AG04450 (cell line): ENCODE results near the gene MXRA5. TPM values are rescaled to one million over a fixed set of nuclear protein-coding genes. Genes with fewer than 3 reads are reported as not detected.
A peak's percentile ranks its signal among the peaks of the same experiment; 100 is the strongest.

Experiments used
- CTCF ChIA-PET: fragments of 300-600, 350-600 bp; formaldehyde crosslinking; extraction: SDS; loops from one replicate; lab custom pipeline; 2022; ENCODE audit warnings: antibody characterized with exemption, inconsistent platforms; lab: Charles Lee
- POLR2A ChIA-PET: fragments of 350-600 bp; formaldehyde crosslinking; extraction: SDS; loops from one replicate; lab custom pipeline; 2021; ENCODE audit warnings: antibody characterized with exemption, inconsistent platforms; lab: Yijun Ruan, JAX
- DNase-seq: peaks from one replicate; pipeline ENCODE4 v3.0.0-alpha.2; 2011; ENCODE audit warnings: low read depth, low spot score
- H3K27ac ChIP-seq: one replicate; pipeline ENCODE4 v1.5.1; 2012; ENCODE audit warnings: low read depth, low read length, control low read depth
- H3K27me3 ChIP-seq: one replicate; pipeline ENCODE4 v1.6.0; 2012; ENCODE audit warnings: low read length; ENCODE audit not compliant: control insufficient read depth, insufficient read depth
- H3K4me3 ChIP-seq: 2 replicates; pipeline ENCODE4 v1.5.1; 2011; ENCODE audit warnings: mild to moderate bottlenecking, low read depth, low read length, control low read depth
- H3K9me3 ChIP-seq: 2 replicates; pipeline ENCODE4 v1.5.1; 2012; ENCODE audit warnings: low read length; ENCODE audit not compliant: control insufficient read depth, insufficient read depth
- polyA minus RNA-seq: library from RNA; depleted of rRNA, polyadenylated mRNA; stranded (reverse); fragments of >200 nt; gene quantifications from 2 replicates; pipeline ENCODE4 v1.2.3, GENCODE V29; 2011; rRNA and poly(A)+ RNA removed
- polyA plus RNA-seq: library from polyadenylated mRNA; depleted of rRNA; stranded (reverse); fragments of >200 nt; gene quantifications from 2 replicates; pipeline ENCODE4 v1.2.3, GENCODE V29; 2011; rRNA removed
- TF ChIP-seq, protein P1 (sequence below): IDR thresholded peaks from 2 replicates; pipeline ENCODE4 v1.5.1; 2011; ENCODE audit warnings: low read depth, low read length, control low read depth, inconsistent platforms

MXRA5 gene, protein sequence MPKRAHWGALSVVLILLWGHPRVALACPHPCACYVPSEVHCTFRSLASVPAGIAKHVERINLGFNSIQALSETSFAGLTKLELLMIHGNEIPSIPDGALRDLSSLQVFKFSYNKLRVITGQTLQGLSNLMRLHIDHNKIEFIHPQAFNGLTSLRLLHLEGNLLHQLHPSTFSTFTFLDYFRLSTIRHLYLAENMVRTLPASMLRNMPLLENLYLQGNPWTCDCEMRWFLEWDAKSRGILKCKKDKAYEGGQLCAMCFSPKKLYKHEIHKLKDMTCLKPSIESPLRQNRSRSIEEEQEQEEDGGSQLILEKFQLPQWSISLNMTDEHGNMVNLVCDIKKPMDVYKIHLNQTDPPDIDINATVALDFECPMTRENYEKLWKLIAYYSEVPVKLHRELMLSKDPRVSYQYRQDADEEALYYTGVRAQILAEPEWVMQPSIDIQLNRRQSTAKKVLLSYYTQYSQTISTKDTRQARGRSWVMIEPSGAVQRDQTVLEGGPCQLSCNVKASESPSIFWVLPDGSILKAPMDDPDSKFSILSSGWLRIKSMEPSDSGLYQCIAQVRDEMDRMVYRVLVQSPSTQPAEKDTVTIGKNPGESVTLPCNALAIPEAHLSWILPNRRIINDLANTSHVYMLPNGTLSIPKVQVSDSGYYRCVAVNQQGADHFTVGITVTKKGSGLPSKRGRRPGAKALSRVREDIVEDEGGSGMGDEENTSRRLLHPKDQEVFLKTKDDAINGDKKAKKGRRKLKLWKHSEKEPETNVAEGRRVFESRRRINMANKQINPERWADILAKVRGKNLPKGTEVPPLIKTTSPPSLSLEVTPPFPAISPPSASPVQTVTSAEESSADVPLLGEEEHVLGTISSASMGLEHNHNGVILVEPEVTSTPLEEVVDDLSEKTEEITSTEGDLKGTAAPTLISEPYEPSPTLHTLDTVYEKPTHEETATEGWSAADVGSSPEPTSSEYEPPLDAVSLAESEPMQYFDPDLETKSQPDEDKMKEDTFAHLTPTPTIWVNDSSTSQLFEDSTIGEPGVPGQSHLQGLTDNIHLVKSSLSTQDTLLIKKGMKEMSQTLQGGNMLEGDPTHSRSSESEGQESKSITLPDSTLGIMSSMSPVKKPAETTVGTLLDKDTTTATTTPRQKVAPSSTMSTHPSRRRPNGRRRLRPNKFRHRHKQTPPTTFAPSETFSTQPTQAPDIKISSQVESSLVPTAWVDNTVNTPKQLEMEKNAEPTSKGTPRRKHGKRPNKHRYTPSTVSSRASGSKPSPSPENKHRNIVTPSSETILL (N-terminal part only)
- polyA plus RNA-seq (25.9 and 26.3 TPM in 2 replicates), polyA minus RNA-seq (31.4 and 31.8 TPM in 2 replicates)

DNA sequence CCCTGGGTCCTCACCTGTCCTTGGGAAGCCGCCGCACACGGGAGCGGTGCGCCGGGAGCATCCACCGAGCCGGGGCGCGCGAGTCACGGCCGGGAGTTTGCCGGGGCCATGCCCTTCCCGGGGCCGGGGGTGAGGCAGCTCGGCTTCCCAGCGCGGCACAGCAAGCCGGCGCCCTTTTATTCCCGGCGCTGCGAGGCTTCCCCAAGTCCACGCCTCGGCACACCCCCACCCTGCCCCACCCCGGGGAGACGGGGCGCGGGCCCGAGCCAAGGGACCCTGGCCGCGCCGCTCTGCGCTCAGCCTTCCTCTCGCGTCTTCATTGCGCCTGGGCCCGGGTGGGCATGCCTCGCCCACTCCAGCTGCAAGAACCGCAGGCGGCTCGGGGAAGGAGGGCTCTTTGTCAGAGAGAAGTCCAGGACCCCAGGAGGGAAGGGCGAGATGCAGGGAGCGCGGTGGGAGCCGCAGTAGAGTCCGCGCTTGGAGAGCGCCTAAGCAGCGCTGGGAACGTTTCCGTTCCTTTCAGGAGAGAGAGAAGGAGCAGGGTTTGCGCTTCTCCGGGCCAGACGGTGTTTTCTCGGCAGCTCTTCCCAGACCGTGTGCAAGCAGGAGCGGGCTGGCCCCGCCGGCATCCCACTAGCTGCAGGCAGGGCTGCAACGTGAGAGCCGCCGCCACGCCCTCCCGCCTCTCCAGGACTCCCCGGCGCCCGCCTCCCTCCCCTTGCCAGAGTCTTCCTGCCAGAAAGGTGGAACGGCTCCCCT is at the start of gene MXRA5:
Gene MXRA5, minus strand, starts transcription at position 152 of the 759 bp plus-strand sequence. CDS start 2,819 bp downstream, outside the sequence.
- ChIA-PET POLR2A (no interaction called here), CTCF (interaction anchor here (1.5 to 2.3 kb wide), 2 partner anchors 202 to 228 kb away, joined by 5 to 7 read pairs; no protein-coding TSS in a partner anchor)
- DNase-seq, result no peak
- TF ChIP-seq, protein P1, sequence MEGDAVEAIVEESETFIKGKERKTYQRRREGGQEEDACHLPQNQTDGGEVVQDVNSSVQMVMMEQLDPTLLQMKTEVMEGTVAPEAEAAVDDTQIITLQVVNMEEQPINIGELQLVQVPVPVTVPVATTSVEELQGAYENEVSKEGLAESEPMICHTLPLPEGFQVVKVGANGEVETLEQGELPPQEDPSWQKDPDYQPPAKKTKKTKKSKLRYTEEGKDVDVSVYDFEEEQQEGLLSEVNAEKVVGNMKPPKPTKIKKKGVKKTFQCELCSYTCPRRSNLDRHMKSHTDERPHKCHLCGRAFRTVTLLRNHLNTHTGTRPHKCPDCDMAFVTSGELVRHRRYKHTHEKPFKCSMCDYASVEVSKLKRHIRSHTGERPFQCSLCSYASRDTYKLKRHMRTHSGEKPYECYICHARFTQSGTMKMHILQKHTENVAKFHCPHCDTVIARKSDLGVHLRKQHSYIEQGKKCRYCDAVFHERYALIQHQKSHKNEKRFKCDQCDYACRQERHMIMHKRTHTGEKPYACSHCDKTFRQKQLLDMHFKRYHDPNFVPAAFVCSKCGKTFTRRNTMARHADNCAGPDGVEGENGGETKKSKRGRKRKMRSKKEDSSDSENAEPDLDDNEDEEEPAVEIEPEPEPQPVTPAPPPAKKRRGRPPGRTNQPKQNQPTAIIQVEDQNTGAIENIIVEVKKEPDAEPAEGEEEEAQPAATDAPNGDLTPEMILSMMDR, result no peak
- peak within 1 kb of the TSS; percentile 31 for H3K27ac ChIP-seq
- no peaks in the 10 kb centered on the region for H3K27me3 ChIP-seq
- H3K9me3 ChIP-seq, result peaks cover 6% of the 10 kb centered on the region
- H3K4me3 ChIP-seq, result peak within 1 kb of the TSS; percentile 58

DNA sequence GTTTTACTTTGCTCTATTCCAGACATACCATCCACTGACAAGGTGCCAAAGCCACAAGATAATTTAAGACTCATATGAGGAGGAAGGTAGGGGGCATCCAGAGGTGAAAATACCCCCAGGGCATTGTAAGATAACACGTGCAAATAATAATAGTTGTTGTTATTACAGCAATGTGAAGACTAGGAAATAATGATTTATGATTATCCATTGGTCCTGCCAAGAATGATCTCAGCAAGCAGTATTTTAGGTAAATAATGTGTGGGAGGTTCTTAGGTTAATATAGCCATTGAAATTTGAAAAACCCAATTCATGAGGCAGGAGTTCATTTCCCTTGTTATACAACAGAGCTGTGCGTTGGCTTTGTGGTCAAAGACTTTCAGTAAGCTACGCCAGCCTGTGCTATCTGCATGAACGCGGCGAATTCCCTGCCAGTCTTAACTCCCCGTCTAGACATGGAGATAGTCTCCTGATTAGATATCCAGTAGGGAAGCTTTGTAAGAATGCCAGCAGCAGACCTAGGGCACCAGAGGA is 47.2 kb upstream of the MXRA5 start:
- Histone ChIP-seq H3K9me3 (no peaks in the 10 kb centered on the region), H3K27ac (no peak overlapping the region), H3K4me3 (no peak overlapping the region), H3K27me3 (no peaks in the 10 kb centered on the region)
- TF ChIP-seq, protein P1, result no peak
- ChIA-PET POLR2A (no interaction called here), CTCF (no interaction called here)
- DNase-seq, result no peak

DNA sequence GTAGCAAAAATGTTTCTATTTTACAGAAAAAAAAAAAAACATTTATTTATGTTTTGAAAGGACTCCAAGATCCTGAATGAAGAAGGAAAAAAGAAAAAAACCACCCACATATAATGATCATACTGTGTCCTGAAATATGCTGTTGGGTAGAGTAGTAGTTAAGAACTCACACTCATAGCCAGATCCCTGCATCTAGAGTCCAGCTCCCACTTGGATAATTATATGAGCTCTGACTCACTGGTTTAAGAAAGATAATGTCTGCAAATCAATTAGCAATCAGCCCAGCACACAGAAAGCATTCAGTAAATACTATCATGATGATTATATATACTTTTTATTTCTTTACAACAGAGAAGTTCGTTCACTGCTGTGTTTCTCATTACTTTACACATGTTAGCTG is 46.7 kb upstream of the MXRA5 start:
- Histone ChIP-seq H3K27ac (no peak overlapping the region), H3K4me3 (no peak overlapping the region), H3K9me3 (no peaks in the 10 kb centered on the region), H3K27me3 (no peaks in the 10 kb centered on the region)
- CTCF ChIA-PET, result no interaction called here
- DNase-seq, result no peak
- POLR2A ChIA-PET, result no interaction called here
- TF ChIP-seq, protein P1, result no peak

DNA sequence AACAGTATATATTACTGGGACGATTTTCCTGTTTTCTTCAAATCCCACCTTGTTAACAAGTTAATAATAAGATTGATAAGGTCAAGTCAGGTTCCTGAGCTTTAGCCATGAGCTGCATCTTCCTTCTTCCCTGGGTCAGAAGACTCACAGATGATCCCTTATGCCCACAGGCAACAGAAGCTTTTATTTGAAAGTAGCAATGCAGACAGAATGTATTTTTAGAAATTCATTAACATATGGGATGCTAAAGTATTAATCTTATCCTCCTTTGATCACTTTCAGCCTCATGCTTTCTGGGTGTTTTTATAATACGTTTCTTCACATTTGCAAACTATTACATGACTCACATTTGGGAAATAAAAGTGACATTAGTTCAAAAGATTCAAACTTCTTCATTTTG is 42.0 kb upstream of the MXRA5 start:
- TF ChIP-seq, protein P1, result no peak
- H3K27me3 ChIP-seq, result no peaks in the 10 kb centered on the region
- no peaks in the 10 kb centered on the region for H3K9me3 ChIP-seq
- ChIA-PET CTCF (no interaction called here), POLR2A (no interaction called here)
- H3K27ac ChIP-seq, result no peak overlapping the region
- H3K4me3 ChIP-seq, result no peak overlapping the region
- no peak for DNase-seq
